GM12878 (cell line): ENCODE measurements around the gene DOCK2. TPM values are rescaled to one million over a fixed set of nuclear protein-coding genes. Genes with fewer than 3 reads are reported as not detected.

Experiments used
- BCLAF1 ChIP-seq: fragments of 450-650 bp; IDR thresholded peaks from 2 replicates; pipeline ENCODE4 v1.6.1; 2017; ENCODE audit warnings: antibody characterized with exemption, mild to moderate bottlenecking, moderate library complexity
- CBX5 ChIP-seq: sonication (generic); IDR thresholded peaks from 2 replicates; pipeline ENCODE4 v1.6.1; 2016; ENCODE audit warnings: low read depth, moderate library complexity, mild to moderate bottlenecking, inconsistent platforms
- GABPA ChIP-seq: IDR thresholded peaks from 2 replicates; pipeline ENCODE4 v1.6.1; 2014; ENCODE audit warnings: antibody characterized with exemption, low read depth, mild to moderate bottlenecking, inconsistent platforms
- MTA3 ChIP-seq: IDR thresholded peaks from 2 replicates; pipeline ENCODE4 v1.6.1; 2012; ENCODE audit warnings: low read length, inconsistent platforms, borderline replicate concordance
- NR2C2 ChIP-seq: IDR thresholded peaks from 2 replicates; pipeline ENCODE4 v1.6.1; 2011; ENCODE audit warnings: borderline replicate concordance, low read depth; ENCODE audit not compliant: control insufficient read depth, insufficient read length
- YY1 ChIP-seq: IDR thresholded peaks from 2 replicates; pipeline ENCODE4 v1.6.1; 2011; ENCODE audit warnings: low read depth, mild to moderate bottlenecking, low read length
- polyA plus RNA-seq, 11 experiments: library from polyadenylated mRNA; depleted of rRNA in 4 of 11; unstranded in 6 of 11; stranded (reverse) in 5 of 11; fragments of >200 nt; fragmentation: Nextera tagmentation in 4 of 11; fragmentation: Illumina TruSeq in 1 of 11; extraction: Ambion mirVana in 4 of 11; extraction: Trizol in 1 of 11; gene quantifications; 1 replicate in 1 of 11; 2 replicates in 10 of 11; pipeline versions ENCODE4 v1.2.1 to v1.2.3, GENCODE V29; 2011 to 2016; ENCODE audit warnings: inconsistent platforms in 2 of 11, missing spikeins in 2 of 11, low read depth in 1 of 11
- total RNA-seq, 4 experiments: library from RNA; depleted of rRNA in 3 of 4; stranded (reverse); fragments of >200 nt in 3 of 4; fragmentation: Illumina TruSeq in 1 of 4; extraction: Trizol in 1 of 4; gene quantifications; 2 replicates each; pipeline versions ENCODE4 v1.2.1 to v1.2.3, GENCODE V29; 2013 to 2021
- TF ChIP-seq, protein P1 (sequence below): fragments of 450-650 bp; IDR thresholded peaks from 2 replicates; pipeline ENCODE4 v1.6.1; 2017; ENCODE audit warnings: borderline replicate concordance
- TF ChIP-seq, protein P2 (sequence below): IDR thresholded peaks from 2 replicates; pipeline ENCODE4 v1.6.1; 2012; ENCODE audit warnings: improper control_type of control experiment, low read depth, low read length; ENCODE audit not compliant: insufficient replicate concordance

DOCK2 gene
- total and polyA plus RNA-seq, 10 of the 15 experiments (the other 5 are each of a cell fraction or from before 2014, with no cell fraction given), result 34.2 to 192 (median 118) TPM

DNA sequence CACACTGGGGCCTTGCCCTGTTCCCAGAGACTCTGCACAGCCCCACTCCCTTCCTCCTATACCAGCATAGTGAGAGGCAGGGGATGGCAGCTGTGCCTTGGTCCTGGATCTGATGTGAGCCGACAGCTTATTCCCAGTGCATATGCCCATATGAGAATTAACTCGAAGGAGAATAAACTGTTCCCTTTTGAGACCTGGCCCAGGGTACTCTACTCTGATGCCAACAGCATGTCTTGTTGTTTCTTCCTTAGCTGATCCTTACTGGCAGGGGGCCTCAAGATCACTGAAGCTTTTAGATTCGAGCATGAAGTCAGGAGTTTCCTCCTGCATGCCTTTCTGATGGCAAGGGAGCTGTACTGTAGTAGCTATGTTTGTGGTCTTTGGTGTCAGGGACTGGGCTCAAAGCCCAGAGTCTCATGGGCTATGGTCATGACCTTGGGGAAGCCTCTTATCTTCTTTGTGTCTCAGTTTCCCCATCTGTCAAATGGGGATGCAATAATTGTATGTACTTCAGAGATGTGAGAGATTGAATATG is 57.1 kb downstream of the DOCK2 start (continued):
- TF ChIP-seq BCLAF1 (no peak), YY1 (no peak), GABPA (no peak), NR2C2 (no peak), CBX5 (no peak), MTA3 (no peak)
- TF ChIP-seq, protein P1, sequence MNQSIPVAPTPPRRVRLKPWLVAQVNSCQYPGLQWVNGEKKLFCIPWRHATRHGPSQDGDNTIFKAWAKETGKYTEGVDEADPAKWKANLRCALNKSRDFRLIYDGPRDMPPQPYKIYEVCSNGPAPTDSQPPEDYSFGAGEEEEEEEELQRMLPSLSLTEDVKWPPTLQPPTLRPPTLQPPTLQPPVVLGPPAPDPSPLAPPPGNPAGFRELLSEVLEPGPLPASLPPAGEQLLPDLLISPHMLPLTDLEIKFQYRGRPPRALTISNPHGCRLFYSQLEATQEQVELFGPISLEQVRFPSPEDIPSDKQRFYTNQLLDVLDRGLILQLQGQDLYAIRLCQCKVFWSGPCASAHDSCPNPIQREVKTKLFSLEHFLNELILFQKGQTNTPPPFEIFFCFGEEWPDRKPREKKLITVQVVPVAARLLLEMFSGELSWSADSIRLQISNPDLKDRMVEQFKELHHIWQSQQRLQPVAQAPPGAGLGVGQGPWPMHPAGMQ, result no peak
- TF ChIP-seq, protein P2, sequence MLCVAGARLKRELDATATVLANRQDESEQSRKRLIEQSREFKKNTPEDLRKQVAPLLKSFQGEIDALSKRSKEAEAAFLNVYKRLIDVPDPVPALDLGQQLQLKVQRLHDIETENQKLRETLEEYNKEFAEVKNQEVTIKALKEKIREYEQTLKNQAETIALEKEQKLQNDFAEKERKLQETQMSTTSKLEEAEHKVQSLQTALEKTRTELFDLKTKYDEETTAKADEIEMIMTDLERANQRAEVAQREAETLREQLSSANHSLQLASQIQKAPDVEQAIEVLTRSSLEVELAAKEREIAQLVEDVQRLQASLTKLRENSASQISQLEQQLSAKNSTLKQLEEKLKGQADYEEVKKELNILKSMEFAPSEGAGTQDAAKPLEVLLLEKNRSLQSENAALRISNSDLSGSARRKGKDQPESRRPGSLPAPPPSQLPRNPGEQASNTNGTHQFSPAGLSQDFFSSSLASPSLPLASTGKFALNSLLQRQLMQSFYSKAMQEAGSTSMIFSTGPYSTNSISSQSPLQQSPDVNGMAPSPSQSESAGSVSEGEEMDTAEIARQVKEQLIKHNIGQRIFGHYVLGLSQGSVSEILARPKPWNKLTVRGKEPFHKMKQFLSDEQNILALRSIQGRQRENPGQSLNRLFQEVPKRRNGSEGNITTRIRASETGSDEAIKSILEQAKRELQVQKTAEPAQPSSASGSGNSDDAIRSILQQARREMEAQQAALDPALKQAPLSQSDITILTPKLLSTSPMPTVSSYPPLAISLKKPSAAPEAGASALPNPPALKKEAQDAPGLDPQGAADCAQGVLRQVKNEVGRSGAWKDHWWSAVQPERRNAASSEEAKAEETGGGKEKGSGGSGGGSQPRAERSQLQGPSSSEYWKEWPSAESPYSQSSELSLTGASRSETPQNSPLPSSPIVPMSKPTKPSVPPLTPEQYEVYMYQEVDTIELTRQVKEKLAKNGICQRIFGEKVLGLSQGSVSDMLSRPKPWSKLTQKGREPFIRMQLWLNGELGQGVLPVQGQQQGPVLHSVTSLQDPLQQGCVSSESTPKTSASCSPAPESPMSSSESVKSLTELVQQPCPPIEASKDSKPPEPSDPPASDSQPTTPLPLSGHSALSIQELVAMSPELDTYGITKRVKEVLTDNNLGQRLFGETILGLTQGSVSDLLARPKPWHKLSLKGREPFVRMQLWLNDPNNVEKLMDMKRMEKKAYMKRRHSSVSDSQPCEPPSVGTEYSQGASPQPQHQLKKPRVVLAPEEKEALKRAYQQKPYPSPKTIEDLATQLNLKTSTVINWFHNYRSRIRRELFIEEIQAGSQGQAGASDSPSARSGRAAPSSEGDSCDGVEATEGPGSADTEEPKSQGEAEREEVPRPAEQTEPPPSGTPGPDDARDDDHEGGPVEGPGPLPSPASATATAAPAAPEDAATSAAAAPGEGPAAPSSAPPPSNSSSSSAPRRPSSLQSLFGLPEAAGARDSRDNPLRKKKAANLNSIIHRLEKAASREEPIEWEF, result no peak
